Endometrial microvascular endothelial cells (primary cell): ENCODE results near the gene SLC25A26. TPM values are rescaled to one million over a fixed set of nuclear protein-coding genes. Genes with fewer than 3 reads are reported as not detected.
"Not testable (repeated sequence)": the region's sequence is repeated elsewhere in the genome, so short reads cannot be mapped to it uniquely, and the experiment has no call there.

Experiments
- in situ Hi-C: cut with HindIII; loops from 2 replicates; pipeline ENCODE4 v1.10.0; 2017; ENCODE audit warnings: low sequenced_read_pairs, low pct_unique_long_range_greater_than_20kb; ENCODE audit errors: inconsistent ontology term
- total RNA-seq: library from RNA; depleted of rRNA; stranded (reverse); fragments of >200 nt; gene quantifications from one replicate; pipeline ENCODE4 v1.2.3, GENCODE V29; 2015; ENCODE audit errors: inconsistent ontology term

The SLC25A26 gene
- total RNA-seq, 1 donor from 2014 or later: 18.6 TPM

DNA sequence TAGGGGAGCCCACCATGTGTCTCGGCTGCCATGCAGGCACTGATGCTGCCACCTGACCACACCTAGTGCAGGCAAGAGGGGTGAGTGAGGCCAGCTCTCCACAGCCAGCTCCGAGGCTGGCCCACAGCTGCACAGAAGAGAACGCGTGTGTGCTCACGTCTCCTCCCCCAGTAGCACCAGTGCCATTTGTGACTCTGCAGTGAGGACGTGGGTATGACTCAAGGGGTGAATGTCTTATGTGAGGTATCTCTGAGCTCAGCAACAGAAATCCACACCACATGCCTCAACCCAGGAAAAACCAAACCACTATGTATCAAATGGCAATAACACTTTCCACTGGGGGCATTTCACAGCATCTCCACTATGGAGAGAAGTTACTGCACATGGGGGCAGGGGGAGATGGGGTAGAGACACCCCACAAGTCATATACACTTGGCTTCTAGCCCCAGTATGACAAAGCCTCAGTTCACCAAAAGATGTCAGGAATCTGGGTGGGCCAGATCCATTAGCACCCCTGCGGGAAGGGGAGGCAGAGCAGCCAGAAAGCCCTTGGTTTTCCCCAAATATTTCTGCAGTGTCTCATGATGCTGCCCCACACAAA, 192.4 kb downstream of the SLC25A26 start:
- in situ Hi-C loops: no loop called here

GRCh38 chr3:66414846-66415245, 194.0 kb downstream of the SLC25A26 start:
- in situ Hi-C loops: no loop called here

DNA sequence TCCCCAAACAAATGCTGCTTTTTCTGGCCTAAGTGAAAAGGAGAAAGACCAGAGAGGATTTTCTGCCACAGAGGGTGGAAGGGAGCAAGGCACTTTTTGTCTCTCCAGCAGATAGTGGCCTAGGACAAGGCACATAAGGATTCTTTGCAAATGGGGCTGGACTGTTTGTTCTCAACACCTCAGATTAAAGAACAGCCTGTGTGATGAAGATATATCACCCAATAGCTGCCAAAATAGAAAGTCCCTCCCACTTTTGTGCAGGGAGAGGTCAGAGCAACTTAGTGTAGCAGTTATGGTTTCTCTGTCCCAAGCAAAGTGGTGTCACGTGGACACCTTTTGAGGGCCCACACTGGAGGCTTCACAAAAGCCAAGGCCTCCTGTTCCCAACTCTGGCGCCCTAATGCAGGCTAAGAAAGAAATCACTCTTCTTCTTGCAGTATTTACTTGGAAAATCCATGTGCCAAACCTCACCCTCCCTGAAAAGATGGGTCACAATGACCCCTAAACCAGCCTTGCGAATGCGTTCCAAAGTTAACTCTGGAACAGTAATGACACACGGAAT, 195.1 kb downstream of the SLC25A26 start:
- in situ Hi-C loops: no loop called here

DNA sequence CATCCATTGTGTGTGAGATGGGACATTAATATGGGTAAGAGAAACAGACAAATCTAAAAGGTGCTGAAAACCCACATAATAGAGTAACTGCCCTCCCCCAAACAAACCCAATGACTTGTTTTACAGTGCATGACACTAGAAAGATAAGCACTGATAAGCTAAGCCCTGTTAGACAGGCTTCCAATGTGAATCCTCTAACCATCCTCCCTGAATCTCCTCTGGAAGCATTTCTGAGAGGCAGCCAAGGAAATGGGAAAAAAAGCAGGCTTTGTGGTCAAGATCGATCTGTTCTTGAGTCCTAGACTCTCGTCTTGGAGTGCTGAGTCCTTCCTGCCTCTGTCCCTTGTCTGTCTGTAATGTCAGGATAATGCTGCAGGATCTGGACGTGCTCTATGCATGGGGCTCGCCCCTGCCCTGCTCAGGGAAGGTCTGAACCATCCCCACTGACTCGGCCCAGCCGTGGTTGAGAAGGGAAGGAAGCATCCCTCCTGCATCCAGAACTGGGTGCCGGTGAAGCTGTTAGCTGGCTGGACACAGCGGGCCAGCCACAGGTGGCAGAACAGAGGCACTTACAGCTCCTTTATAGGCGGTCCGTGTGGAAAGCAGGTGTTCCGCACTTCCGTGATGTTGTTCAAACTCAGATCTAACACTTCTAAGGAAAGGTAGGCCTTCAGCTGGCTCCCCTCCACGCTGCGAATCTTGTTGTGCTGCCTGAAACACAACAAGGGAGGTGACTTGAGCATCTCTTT, 195.9 kb downstream of the SLC25A26 start:
- in situ Hi-C loops: no loop called here

DNA sequence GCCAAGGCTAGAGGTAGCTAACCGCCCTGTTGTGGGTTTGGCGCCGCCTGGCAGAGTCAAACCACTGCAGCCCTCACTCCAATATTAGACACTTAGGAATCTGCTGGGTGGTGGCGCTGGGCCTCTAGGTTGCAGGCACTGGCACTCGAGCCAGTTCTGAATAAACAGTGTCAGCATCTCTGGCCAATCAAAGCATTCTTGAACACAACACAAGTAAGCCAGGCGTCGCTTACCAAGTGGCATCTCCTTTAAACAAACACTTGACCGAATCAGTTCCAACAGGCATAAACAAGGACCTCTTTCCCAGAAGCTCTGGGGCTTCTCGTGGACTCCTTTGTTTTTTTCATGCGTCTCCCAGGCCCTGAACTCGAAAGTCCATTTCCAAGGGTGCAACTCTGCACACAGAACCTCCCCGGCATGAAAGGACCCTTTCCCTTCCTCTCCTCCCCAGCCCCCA, 197.7 kb downstream of the SLC25A26 start:
- in situ Hi-C loops: no loop called here

GRCh38 chr3:66419036-66419435, 198.2 kb downstream of the SLC25A26 start:
- in situ Hi-C loops: no loop called here

DNA sequence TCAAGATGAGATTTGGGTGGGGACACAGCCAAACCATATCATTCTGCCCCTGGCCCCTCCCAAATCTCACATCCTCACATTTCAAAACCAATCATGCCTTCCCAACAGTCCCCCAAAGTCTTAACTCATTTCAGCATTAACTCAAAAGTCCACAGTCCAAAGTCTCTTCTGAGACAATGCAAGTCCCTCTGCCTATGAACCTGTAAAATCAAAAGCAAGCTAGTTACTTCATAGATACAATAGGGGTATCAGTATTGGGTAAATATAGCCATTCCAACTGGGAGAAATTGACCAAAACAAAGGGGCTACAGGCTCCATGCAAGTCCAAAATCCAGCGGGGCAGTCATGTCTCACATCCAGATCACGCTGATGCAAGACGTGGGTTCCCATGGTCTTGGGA, 200.3 kb downstream of the SLC25A26 start:
- in situ Hi-C loops: not testable (repeated sequence)

- in situ Hi-C loops: not testable (repeated sequence)
Observed at GRCh38 chr3:66421893-66422292, 201.1 kb downstream of the SLC25A26 start.

DNA sequence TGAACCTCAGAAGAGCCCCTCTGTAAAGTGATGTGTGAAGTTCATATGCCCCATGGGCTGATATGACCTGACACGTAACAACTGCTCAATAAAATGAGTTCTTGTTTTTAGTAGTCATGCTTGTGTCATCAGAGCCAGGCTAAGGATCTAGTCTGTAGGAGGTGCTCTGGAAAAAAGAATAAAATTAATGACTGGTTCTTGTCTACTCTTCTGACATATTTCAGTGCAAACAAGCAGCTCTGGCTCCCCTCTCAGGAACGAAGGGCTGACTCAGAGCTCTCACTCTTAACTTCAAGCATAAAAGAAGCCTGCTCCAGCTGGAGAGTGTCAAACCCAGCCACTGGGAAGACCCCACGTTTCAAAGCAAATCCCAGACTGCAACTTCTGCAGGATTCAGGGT, 203.0 kb downstream of the SLC25A26 start:
- in situ Hi-C loops: no loop called here

GRCh38 chr3:66425032-66425431, 204.2 kb downstream of the SLC25A26 start:
- in situ Hi-C loops: no loop called here

- in situ Hi-C loops: no loop called here
Observed at GRCh38 chr3:66425576-66426114, 204.8 kb downstream of the SLC25A26 start.

DNA sequence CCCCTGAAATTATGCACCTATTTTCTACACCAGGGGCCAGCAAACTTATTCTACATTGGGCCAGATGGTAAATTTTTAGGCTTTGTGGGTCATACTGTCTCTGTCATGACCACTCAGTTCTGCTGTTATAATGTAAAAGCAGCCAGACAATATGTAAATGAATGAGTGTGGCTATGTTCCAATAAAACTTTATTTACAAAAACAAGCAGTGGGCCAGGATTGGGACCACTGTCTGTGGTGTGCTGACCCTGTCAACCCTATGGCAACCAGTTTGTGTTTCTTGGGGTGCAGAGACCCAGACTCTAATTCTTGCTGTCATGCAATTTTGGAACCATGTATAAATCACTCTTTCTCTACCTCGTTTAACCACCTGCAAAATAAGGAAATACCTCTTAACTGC, 205.3 kb downstream of the SLC25A26 start:
- in situ Hi-C loops: no loop called here

- in situ Hi-C loops: no loop called here
Observed at GRCh38 chr3:66427352-66427751, 206.6 kb downstream of the SLC25A26 start.

GRCh38 chr3:66427951-66428474, 207.2 kb downstream of the SLC25A26 start:
- in situ Hi-C loops: no loop called here

Other genes with a start within 250 kb of the SLC25A26 start
- 9.1 TPM for gene MAGI1, start 182.1 kb upstream of the SLC25A26 start, total RNA-seq